Spleen (tissue), 11 donors: Measurements from ENCODE around the gene CDH18. TPM values are rescaled to one million over a fixed set of nuclear protein-coding genes. Genes with fewer than 3 reads are reported as not detected.

Experiments used
- DNase-seq: peaks from one replicate; pipeline ENCODE4 v3.0.0-alpha.2; 2020
- H3K27ac ChIP-seq, 8 donors: fragments of 200-600 bp; sonication (generic) in 7 of 8; 1 replicate in 4 of 8; 2 replicates in 4 of 8; pipeline versions ENCODE4 v1.5.0 to v1.8.0; 2016 to 2021; ENCODE audit warnings: inconsistent platforms in 4 of 8, mild to moderate bottlenecking in 4 of 8, moderate library complexity in 1 of 8
- H3K27me3 ChIP-seq, 7 donors: fragments of 200-600 bp; sonication (generic) in 6 of 7; replicated peaks in 1 of 7; 1 replicate in 4 of 7; 2 replicates in 3 of 7; pipeline versions ENCODE4 v1.5.0 to v1.8.0; 2016 to 2021; ENCODE audit warnings: inconsistent platforms in 3 of 7, mild to moderate bottlenecking in 1 of 7
- H3K36me3 ChIP-seq, 6 donors: fragments of 200-600 bp; sonication (generic) in 5 of 6; 1 replicate in 4 of 6; 2 replicates in 2 of 6; pipeline versions ENCODE4 v1.5.0 to v1.8.0; 2016 to 2021; ENCODE audit warnings: inconsistent platforms in 2 of 6
- H3K4me1 ChIP-seq, 6 donors: fragments of 200-600 bp; sonication (generic) in 5 of 6; 1 replicate in 3 of 6; 2 replicates in 3 of 6; pipeline versions ENCODE4 v1.5.0 to v1.8.0; 2016 to 2021; ENCODE audit warnings: inconsistent platforms in 3 of 6
- H3K4me3 ChIP-seq, 8 donors: fragments of 200-600 bp; sonication (generic) in 7 of 8; 1 replicate in 4 of 8; 2 replicates in 4 of 8; pipeline versions ENCODE4 v1.5.0 to v1.8.0; 2016 to 2021; ENCODE audit warnings: inconsistent platforms in 4 of 8, mild to moderate bottlenecking in 4 of 8, moderate library complexity in 2 of 8
- H3K9me3 ChIP-seq, 8 donors: fragments of 200-600 bp; sonication (generic) in 7 of 8; 1 replicate in 4 of 8; 2 replicates in 4 of 8; pipeline versions ENCODE4 v1.5.0 to v1.8.0; 2016 to 2021; ENCODE audit warnings: inconsistent platforms in 4 of 8
- POLR2A ChIP-seq, 3 donors: fragments of 450-650 bp; IDR thresholded peaks; one replicate each; pipeline ENCODE4 v1.5.1; 2017; ENCODE audit warnings: antibody characterized with exemption in 3 of 3, mild to moderate bottlenecking in 1 of 3
- POLR2AphosphoS5 ChIP-seq, 3 donors: sonication (generic); formaldehyde crosslinking; IDR thresholded peaks; one replicate each; pipeline ENCODE4 v1.5.1; 2017; ENCODE audit warnings: antibody characterized with exemption in 3 of 3
- WGBS, 5 donors: extraction: QIAGEN DNeasy Blood & Tissue Kit in 3 of 5; methylation state at CpG; one replicate each; pipeline versions ENCODE4 v1.1.5 to v1.1.7; 2013 to 2018; 5-methylcytosine and 5-hydroxymethylcytosine counted together
- intact Hi-C: fragments of 100-400 bp; cut with DNase I; formaldehyde crosslinking; loops from one replicate; pipeline ENCODE4 v1.15.0; 2023; ENCODE audit warnings: low total_unique reads
- polyA plus RNA-seq, 3 donors: library from polyadenylated mRNA; stranded (reverse); fragments of 200-250 nt; gene quantifications; one replicate each; pipeline ENCODE4 v1.2.1, GENCODE V29; 2013
- total RNA-seq, 7 donors: library from RNA; depleted of rRNA in 3 of 7; stranded (reverse); fragments of >200 nt in 3 of 7; fragmentation: NEBNext Ultra II Directional in 4 of 7; extraction: Animal tissue kit (Norgen Biotek cat#: 25700) in 4 of 7; gene quantifications; one replicate each; pipeline versions ENCODE4 v1.1.0 to v1.2.1, GENCODE V29; 2016 to 2021
- TF ChIP-seq, protein P1 (sequence below), 11 experiments: fragments of 200-600 bp in 7 of 11; fragments of 450-650 bp in 4 of 11; sonication (generic) in 4 of 11; IDR thresholded peaks in 8 of 11; conservative IDR thresholded peaks in 3 of 11; 1 replicate in 7 of 11; 2 replicates in 4 of 11; pipeline versions ENCODE4 v1.4.0 to v1.8.0; 2016 to 2021; ENCODE audit warnings: antibody characterized with exemption in 11 of 11, inconsistent platforms in 4 of 11, mild to moderate bottlenecking in 1 of 11
- donor health status: healthy with polysubstance abuse.
- donor health status: DM: no; HTN: no; CAD: no; lungs with moderate emphysema.
- donor health status: DM: no; HTN: no; CAD: no.
- donor health status: Bipolar disorder and iron deficiency.
- donor health status: healthy.
- donor health status: DM: no; HTN: no; CAD: no.
- donor health status: DM: yes; HTN: yes; CAD: no.

CDH18 gene
- total and polyA plus RNA-seq, 10 donors, result 0.26 TPM; not detected in 9

DNA sequence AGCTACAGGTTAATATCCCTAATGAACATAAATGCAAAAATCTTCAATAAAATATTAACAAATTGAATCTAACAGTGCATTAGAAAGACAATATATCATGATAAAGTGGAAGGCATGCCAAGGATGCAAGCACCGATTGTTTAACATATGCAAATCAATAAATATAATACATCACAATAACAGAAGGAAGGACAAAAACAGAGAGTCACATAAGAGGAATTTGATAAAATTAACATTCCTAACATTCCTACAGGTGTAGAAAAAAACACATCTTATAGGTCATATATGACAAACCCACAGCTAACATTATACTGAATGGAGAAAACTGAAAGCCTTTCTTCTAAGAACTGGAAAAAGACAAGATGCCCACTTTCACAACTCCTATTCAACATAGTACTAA, 297.0 kb downstream of the CDH18 start:
- DNase-seq, result no peak

DNA sequence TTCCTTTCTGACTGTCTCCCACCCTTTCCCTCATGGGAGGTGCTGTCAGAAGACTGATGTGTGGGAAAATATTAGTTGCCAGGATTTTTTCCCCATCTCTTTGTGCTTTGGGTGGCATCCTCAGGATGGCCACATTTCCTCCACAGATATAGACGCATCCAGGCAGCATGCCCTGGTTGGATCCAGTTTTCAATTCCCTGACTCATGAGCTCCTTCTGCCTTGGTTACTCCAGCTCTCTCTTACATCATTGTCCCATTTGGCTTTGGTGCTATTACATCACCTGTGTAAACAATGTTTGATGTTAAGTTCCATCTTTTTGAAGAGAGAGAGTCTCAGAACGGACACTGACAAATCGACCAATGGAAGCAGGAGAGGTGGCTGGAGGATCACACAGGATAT, 302.5 kb downstream of the CDH18 start:
- intact Hi-C loops, result no loop called here
- 83 to 94% (median 87%) methylated on average over 3 of the region's 3 CpGs for WGBS, 5 donors

More for the DNA sequence above, 297.0 kb downstream of the CDH18 start:
- H3K9me3 ChIP-seq, result peaks cover 0 to 35% (median 25%) of the 10 kb centered on the region in 8 donors
- H3K36me3 ChIP-seq, result no peaks in the 10 kb centered on the region
- H3K27me3 ChIP-seq, result no peaks in the 10 kb centered on the region
- no peaks in the 10 kb centered on the region for H3K4me1 ChIP-seq
- WGBS, 5 donors, result 68 to 91% (median 85%) methylated on average over 1 of the region's 1 CpG
- no peak overlapping the region for H3K27ac ChIP-seq
- intact Hi-C loops, result no loop called here
- TF ChIP-seq POLR2AphosphoS5 (IDR thresholded peaks at IDR 0.05) (no peak), POLR2A (IDR thresholded peaks at IDR 0.05) (no peak)
- TF ChIP-seq, protein P1, sequence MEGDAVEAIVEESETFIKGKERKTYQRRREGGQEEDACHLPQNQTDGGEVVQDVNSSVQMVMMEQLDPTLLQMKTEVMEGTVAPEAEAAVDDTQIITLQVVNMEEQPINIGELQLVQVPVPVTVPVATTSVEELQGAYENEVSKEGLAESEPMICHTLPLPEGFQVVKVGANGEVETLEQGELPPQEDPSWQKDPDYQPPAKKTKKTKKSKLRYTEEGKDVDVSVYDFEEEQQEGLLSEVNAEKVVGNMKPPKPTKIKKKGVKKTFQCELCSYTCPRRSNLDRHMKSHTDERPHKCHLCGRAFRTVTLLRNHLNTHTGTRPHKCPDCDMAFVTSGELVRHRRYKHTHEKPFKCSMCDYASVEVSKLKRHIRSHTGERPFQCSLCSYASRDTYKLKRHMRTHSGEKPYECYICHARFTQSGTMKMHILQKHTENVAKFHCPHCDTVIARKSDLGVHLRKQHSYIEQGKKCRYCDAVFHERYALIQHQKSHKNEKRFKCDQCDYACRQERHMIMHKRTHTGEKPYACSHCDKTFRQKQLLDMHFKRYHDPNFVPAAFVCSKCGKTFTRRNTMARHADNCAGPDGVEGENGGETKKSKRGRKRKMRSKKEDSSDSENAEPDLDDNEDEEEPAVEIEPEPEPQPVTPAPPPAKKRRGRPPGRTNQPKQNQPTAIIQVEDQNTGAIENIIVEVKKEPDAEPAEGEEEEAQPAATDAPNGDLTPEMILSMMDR (IDR thresholded peaks at IDR 0.05 in 8 of 11, conservative IDR thresholded peaks at IDR 0.05 in 3 of 11), result no peak
- H3K4me3 ChIP-seq, result no peak overlapping the region

DNA sequence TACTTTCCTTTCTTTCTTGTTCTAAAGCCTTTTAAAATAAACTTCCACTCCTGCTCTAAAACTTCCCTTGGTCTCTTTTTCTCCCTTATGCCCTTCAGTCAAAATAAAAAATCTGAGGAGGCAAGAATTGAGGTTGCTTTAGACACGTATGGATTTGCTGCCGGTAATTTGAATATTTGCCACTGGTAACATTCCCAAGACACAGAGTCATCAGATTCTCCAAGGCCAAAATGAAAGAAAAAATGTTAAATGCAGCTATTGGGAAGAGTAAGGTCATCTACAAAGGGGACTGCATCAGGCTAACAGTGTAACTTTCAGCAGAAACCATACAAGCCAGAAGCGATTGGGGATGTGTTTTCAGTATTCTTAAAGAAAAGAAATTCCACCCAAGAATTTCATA, 311.1 kb downstream of the CDH18 start:
- H3K4me1 ChIP-seq, result no peaks in the 10 kb centered on the region
- H3K9me3 ChIP-seq, result peaks cover 0 to 27% (median 4%) of the 10 kb centered on the region in 8 donors
- 47 to 93% (median 54%) methylated on average over 3 of the region's 3 CpGs for WGBS, 5 donors
- intact Hi-C loops, result no loop called here
- TF ChIP-seq POLR2AphosphoS5 (IDR thresholded peaks at IDR 0.05), result no peak
- no peak for TF ChIP-seq POLR2A (IDR thresholded peaks at IDR 0.05)
- TF ChIP-seq, protein P1 (IDR thresholded peaks at IDR 0.05 in 8 of 11, conservative IDR thresholded peaks at IDR 0.05 in 3 of 11), result no peak
- no peaks in the 10 kb centered on the region for H3K27me3 ChIP-seq
- no peak overlapping the region for H3K27ac ChIP-seq
- H3K36me3 ChIP-seq, result no peaks in the 10 kb centered on the region
- no peak overlapping the region for H3K4me3 ChIP-seq
- DNase-seq, result no peak

More for the DNA sequence above, 302.5 kb downstream of the CDH18 start:
- Histone ChIP-seq H3K9me3 (peaks cover 0 to 43% (median 25%) of the 10 kb centered on the region in 8 donors), H3K4me1 (no peaks in the 10 kb centered on the region), H3K27me3 (no peaks in the 10 kb centered on the region), H3K27ac (no peak overlapping the region), H3K4me3 (no peak overlapping the region), H3K36me3 (no peaks in the 10 kb centered on the region)
- TF ChIP-seq, protein P1 (IDR thresholded peaks at IDR 0.05 in 8 of 11, conservative IDR thresholded peaks at IDR 0.05 in 3 of 11), result no peak
- no peak for TF ChIP-seq POLR2AphosphoS5 (IDR thresholded peaks at IDR 0.05)
- no peak for TF ChIP-seq POLR2A (IDR thresholded peaks at IDR 0.05)
- no peak for DNase-seq

DNA sequence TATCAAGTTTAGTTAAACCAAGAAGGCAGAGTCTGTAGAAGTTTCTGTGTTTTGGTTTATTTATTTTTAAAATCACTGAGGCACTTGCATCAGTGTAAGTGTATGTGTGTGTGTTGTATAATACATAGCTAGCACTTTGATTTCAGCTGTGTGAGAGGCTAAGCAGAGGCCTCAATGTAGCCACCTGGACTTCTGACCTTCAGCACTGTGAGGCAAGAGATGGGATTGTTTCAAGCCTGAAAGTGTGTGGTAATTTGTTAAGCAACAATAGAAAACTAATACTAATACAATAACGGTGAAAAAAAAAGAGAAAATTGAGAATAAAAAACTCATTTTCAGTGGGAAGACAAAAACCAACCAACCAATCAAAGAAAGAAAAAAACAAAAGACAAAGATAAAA, 327.3 kb downstream of the CDH18 start:
- TF ChIP-seq, protein P1 (IDR thresholded peaks at IDR 0.05 in 8 of 11, conservative IDR thresholded peaks at IDR 0.05 in 3 of 11), result no peak
- TF ChIP-seq POLR2AphosphoS5 (IDR thresholded peaks at IDR 0.05) (no peak), POLR2A (IDR thresholded peaks at IDR 0.05) (no peak)
- no peak for DNase-seq
- 82 to 86% (median 85%) methylated on average over 1 of the region's 1 CpG for WGBS, 5 donors
- Histone ChIP-seq H3K4me1 (no peaks in the 10 kb centered on the region), H3K27me3 (no peaks in the 10 kb centered on the region), H3K4me3 (no peak overlapping the region), H3K27ac (no peak overlapping the region), H3K9me3 (peaks cover 0 to 10% (median 0%) of the 10 kb centered on the region in 8 donors), H3K36me3 (no peaks in the 10 kb centered on the region)
- intact Hi-C loops, result no loop called here
